DMS 273 (cell line): ENCODE measurements around the gene MPRIP.
"Not testable (repeated sequence)": the region's sequence is repeated elsewhere in the genome, so short reads cannot be mapped to it uniquely, and the experiment has no call there.

Experiments
- DNase-seq: peaks from one replicate; lab custom pipeline; 2025; ENCODE audit not compliant: unreplicated experiment; lab: John Stamatoyannopoulos, UW

MPRIP gene

GRCh38 chr17:17142556-17142955, 100.3 kb downstream of the MPRIP start:
- DNase-seq = no peak

DNA sequence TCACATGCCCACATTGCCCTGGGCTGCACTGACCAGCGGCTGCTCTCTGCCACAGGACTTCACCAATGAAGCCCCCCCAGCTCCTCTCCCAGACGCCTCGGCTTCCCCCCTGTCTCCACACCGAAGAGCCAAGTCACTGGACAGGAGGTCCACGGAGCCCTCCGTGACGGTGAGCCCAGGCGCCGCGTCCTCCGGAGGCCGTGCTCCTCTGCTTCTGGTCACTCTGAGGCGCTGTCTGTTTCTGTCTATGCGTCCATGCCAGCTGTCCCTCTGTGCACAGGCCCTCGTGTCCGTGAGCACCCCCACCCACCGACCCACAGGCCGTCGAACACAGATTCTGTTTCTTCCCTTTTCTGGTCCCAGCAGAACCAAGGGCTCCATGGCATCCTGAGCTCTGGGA, 101.2 kb downstream of the MPRIP start:
- DNase-seq = no peak

DNA sequence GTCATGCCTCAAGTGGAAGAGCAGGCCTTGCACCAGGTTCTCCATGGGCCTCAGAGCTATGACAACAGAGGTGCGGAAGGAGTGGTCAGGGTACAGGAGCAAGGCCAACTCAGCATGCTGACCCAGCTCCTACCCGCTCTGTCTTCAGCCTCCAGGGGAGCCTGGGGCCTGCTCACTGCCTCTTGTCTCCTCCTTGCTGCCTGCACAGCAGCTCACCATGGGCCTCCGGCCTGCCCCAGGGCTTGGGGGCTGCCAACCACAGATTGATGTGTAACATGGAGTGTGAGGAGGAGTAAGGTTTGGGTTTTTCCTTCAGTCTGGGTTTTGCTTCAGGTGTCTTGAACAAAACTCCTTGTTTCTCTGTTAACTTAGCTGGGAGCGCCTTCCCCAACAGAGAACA, 101.8 kb downstream of the MPRIP start:
- DNase-seq = no peak

GRCh38 chr17:17144916-17145665, 102.8 kb downstream of the MPRIP start:
- no peak for DNase-seq

DNA sequence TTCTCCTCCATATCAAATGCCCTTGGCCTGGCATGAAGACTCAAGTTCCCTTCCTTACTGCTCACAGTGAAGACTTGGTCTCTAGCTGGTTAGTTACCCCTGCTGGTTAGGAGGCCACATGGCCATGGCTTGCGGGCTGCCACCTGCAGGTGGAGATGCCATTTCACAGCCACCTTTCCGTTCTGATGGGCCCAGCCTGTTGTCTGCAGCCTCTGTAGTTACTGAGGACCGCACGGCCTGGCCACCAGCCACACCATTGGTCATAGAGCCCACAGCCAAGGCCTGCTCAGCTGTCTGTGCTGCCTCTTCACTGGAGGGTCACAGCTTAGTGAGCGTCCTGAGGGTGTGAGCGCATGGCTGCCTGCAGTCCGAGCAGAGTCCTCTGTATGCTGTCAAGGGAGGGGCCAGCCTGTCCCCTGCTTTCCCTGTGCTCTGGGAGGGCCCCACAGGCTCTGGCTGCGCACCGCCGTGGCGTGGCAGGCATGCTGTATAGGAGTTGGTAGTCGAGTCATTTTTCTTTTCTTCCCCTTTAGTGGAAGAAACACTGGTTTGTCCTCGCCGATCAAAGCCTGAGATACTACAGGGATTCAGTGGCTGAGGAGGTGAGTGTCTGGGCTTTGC, 104.6 kb downstream of the MPRIP start:
- DNase-seq = peak; percentile 15

- no peak for DNase-seq
Measured at GRCh38 chr17:17147821-17148220, 105.6 kb downstream of the MPRIP start.

DNA sequence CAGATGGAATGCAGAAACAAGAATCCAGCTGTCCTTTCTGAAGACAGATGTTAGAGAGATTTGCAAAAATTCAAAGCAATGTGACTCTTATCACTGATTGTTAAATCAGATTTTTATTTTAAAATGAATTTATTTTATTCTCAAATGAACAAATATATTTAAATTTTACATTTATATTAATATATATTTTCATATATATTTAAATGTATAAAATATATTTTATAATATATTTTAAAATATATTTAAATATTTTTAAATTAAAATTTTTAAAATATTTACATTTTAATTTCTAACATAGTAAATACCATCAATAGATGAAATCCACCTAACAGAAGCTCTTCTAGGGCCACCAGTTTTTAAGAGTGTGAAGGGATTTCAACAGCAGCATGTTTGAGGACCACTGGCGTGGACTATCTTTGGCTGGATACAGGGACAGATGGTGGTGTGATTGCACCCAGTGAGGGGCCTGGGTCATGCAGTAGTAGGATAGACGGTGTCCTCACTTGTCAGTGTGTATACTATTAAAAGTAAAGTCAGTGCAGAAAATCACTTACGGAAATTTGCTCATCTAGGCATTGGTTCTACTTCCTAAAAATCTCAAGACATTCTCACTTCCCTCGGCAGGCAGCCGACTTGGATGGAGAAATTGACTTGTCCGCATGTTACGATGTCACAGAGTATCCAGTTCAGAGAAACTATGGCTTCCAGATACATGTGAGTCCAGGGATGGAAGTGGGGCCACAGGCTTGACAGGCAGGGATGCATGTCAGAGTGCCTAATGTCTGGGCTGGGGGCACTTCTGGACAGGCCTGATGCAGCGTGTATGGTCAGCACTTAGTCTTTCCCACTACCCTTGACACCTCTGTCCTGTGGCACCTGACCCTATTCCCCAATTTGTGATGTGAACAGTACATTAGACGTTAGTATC, 107.5 kb downstream of the MPRIP start:
- DNase-seq = peak; percentile 21

GRCh38 chr17:17150448-17150800, 108.2 kb downstream of the MPRIP start:
- no peak for DNase-seq

DNA sequence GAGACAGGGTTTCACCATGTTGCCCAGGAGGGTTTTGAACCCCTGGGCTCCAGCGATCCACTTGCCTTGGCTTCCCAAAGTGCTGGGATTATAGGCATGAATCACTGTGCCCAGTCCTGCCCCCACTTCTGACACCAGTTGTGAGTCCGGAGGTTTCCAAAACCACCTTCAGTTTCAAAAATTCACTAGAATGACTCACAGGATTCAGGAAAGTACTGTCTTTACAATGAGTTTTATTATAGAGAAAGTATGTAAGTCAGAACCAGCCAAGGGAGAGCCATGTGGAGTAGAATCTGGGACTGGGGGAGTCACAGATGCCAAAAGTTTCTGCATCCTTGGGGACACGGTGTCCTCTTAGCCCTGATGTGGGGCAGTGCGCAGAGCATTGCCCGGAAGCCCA, 108.8 kb downstream of the MPRIP start:
- DNase-seq = no peak

- DNase-seq = no peak
Measured at GRCh38 chr17:17151541-17151940, 109.3 kb downstream of the MPRIP start.

DNA sequence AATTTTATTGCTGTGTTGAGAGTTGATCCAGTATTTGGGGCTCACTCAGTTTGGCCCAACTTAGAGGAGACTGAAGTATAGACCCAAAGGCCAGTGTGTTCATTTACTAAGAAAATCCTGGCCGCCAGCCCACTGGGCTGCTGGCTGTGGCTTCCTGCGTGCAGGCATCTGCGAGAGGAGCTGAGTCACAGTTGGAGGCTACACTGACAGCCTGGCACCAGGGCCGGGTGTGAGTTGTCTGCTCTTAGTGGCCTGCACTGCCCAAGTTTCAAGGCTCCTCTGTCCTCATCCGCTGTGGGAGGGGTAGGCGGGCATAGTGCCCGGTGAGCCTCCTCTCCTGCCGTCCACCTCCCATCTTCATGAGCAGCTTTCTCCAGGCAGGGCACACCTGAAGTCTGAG, 109.7 kb downstream of the MPRIP start:
- DNase-seq = peak; percentile 44

DNA sequence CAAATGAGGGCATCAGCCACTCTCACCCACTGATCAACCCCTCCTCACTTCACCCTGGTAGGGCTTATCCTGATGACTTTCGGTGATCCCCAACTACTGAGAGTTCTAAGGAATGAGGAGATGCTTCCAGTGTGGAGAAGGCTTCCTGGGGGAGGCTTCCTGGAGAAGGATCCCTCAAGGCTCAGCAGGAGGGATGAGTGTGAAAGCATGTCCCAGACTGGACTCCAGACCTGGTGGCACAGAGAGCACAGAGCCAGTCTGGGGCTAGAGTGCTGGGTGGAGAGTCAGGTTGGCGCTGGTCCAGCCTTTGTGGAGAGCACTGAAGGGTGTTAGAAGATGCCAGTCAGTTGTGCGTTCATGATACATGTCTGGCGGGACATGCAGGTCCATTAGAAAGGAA, 110.1 kb downstream of the MPRIP start:
- DNase-seq = no peak

DNA sequence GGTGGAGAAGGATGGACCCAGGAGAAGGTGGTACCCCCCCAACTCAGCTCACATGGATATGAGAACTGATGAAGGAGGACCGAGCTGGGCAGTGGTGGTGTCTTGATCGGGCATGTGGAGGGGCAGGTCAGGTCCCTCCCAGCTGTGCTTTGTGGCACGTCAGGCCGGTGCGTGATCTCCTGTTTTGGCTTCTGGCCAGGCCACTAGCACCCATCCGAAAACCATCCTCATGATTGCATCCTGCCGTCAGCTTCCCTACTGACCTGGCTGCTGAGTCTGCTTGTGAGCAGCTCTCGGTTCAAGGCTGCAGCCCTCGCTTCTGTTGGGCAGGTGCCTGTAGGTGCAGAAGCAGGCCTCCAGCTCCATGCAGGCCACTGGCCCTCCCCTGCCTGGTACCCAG, 110.8 kb downstream of the MPRIP start:
- DNase-seq = no peak

GRCh38 chr17:17153709-17154108, 111.5 kb downstream of the MPRIP start:
- no peak for DNase-seq

DNA sequence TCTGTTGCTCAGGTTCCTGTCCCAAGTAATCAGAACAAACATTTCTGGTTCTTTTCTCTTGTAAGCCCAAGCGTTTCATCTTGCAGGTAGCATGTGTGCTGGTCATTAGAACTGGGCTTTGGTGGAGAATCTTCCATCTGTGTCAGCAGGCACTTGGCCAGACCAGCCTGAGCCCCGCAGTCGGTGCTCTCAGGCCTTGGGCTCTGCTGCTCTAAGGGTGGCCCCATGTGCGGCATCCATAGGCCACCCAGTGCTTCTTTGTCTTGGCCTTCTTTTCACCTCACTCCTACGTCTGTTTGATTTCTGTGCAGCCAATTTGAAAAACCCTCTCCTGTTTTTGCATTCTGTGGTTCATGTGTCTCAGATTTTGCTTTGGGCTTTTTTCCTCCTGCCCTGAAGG, 112.3 kb downstream of the MPRIP start:
- no peak for DNase-seq

GRCh38 chr17:17154981-17155380, 112.7 kb downstream of the MPRIP start:
- DNase-seq = no peak

GRCh38 chr17:17155568-17155967, 113.3 kb downstream of the MPRIP start:
- no peak for DNase-seq

DNA sequence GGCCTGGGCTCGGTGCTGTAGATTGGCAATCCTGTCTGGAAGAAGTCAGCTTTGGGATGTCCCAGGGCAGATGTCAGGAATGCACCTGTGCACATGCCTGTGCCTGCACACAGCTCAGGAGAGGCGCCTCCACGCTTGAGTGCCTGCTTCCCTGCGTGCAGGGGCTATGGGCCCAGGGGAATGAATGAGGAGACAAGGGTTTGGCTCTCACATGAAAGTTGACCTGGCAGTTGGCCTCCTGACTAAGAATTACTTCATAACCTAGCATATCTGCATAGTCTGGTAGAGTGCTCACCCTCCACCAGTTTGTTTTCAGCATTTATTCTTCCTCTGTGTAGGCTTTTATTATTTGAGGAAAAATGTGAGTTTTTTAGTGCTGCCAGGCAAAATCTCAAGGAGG, 113.8 kb downstream of the MPRIP start:
- DNase-seq = peak; percentile 6

DNA sequence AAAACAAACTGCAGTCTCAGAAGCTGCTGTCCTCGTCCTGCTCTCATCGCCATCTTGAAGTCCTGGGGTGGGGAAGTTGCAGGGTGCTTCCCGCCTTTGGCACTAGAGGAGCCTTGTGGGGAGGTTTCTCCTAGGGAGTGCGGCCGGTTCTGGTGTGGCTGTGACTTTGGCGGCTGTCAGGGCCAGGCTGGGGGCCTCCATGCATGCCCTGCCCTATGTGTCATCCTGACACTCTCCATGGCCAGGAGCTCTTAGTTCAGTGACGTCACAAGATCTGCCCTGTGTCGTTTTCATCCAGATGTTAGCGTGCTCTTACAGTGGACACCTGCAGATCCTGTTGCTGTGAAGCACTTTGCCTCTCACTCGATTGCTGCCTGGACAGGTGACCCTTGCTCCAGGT, 114.3 kb downstream of the MPRIP start:
- no peak for DNase-seq

GRCh38 chr17:17157041-17157440, 114.8 kb downstream of the MPRIP start:
- no peak for DNase-seq

- DNase-seq = not testable (repeated sequence)
Measured at GRCh38 chr17:17158506-17158905, 116.2 kb downstream of the MPRIP start.

GRCh38 chr17:17159571-17159970, 117.3 kb downstream of the MPRIP start:
- peak; percentile 20 for DNase-seq
